Neural cell (in vitro differentiated cells): ENCODE data around the gene IFIT1B. TPM values are rescaled to one million over a fixed set of nuclear protein-coding genes. Genes with fewer than 3 reads are reported as not detected.

Source experiments
- H2AFZ ChIP-seq: fragments of 200-600, 300-800 bp; sonication (generic), shearing (Covaris generic); 2 replicates; pipeline ENCODE4 v1.6.0; 2014; ENCODE audit warnings: low read depth, mild to moderate bottlenecking, antibody characterized with exemption, low read length, moderate library complexity
- H3F3A ChIP-seq: fragments of 200-600 bp; shearing (Covaris generic); 2 replicates; pipeline ENCODE4 v1.6.1; 2016; ENCODE audit warnings: mild to moderate bottlenecking, moderate library complexity, mixed read lengths, antibody characterized with exemption, low read length; ENCODE audit not compliant: insufficient read depth, poor library complexity, severe bottlenecking
- H3K27ac ChIP-seq: fragments of 200-600, 300-800 bp; sonication (generic), shearing (Covaris generic); 2 replicates; pipeline ENCODE4 v1.5.1; 2014; ENCODE audit warnings: mild to moderate bottlenecking, low read length, moderate library complexity
- H3K27me3 ChIP-seq: fragments of 300-800, 200-600 bp; sonication (generic), shearing (Covaris generic); 2 replicates; pipeline ENCODE4 v1.6.0; 2014; ENCODE audit warnings: mild to moderate bottlenecking, low read depth, low read length, moderate library complexity; ENCODE audit not compliant: insufficient read depth
- H3K36me3 ChIP-seq: fragments of 300-800, 200-600 bp; sonication (generic), shearing (Covaris generic); 2 replicates; pipeline ENCODE4 v1.5.1; 2014; ENCODE audit warnings: mild to moderate bottlenecking, antibody characterized with exemption, low read length, moderate library complexity; ENCODE audit not compliant: insufficient read depth
- H3K4me2 ChIP-seq: fragments of 300-800, 200-600 bp; sonication (generic), shearing (Covaris generic); 2 replicates; pipeline ENCODE4 v1.6.0; 2014; ENCODE audit warnings: mild to moderate bottlenecking, low read length
- H3K4me3 ChIP-seq: fragments of 300-800, 200-600 bp; sonication (generic), shearing (Covaris generic); 2 replicates; pipeline ENCODE4 v1.5.1; 2014; ENCODE audit warnings: mild to moderate bottlenecking, low read length, moderate library complexity
- H3K79me2 ChIP-seq: fragments of 200-600 bp; shearing (Covaris generic); replicated peaks from 2 replicates; pipeline ENCODE4 v1.6.0; 2014; ENCODE audit warnings: mild to moderate bottlenecking, low read length, moderate library complexity; ENCODE audit not compliant: insufficient read depth
- H3K9ac ChIP-seq: fragments of 300-800, 200-600 bp; sonication (generic), shearing (Covaris generic); 2 replicates; pipeline ENCODE4 v1.6.1; 2016; ENCODE audit warnings: mild to moderate bottlenecking, low read length, mixed read lengths
- H3K9me2 ChIP-seq: fragments of 200-600 bp; shearing (Covaris generic); 2 replicates; pipeline ENCODE4 v1.6.1; 2016; ENCODE audit warnings: mild to moderate bottlenecking, low read length, mixed read lengths; ENCODE audit not compliant: insufficient read depth
- H3K9me3 ChIP-seq: fragments of 200-600, 300-800 bp; sonication (generic), shearing (Covaris generic); 2 replicates; pipeline ENCODE4 v1.6.1; 2016; ENCODE audit warnings: mild to moderate bottlenecking, mixed run types, low read length, moderate library complexity, mixed read lengths
- H4K20me1 ChIP-seq: fragments of 200-600 bp; shearing (Covaris generic); 2 replicates; pipeline ENCODE4 v1.6.1; 2016; ENCODE audit warnings: mild to moderate bottlenecking, mixed run types; ENCODE audit not compliant: insufficient read depth
- CTCF ChIP-seq: fragments of 450-650 bp; IDR thresholded peaks from 2 replicates; pipeline ENCODE4 v1.5.1; 2014; ENCODE audit warnings: antibody characterized with exemption, mild to moderate bottlenecking, moderate library complexity; ENCODE audit not compliant: poor library complexity, severe bottlenecking
- EP300 ChIP-seq: fragments of 450-650 bp; conservative IDR thresholded peaks from 2 replicates; pipeline ENCODE4 v1.6.1; 2014; ENCODE audit warnings: antibody characterized with exemption, mild to moderate bottlenecking, moderate library complexity; ENCODE audit not compliant: poor library complexity, severe bottlenecking
- EZH2 ChIP-seq: fragments of 200-600, 300-800 bp; shearing (Covaris generic), sonication (generic); IDR thresholded peaks from 2 replicates; pipeline ENCODE4 v1.6.1; 2014; ENCODE audit warnings: antibody characterized with exemption, low read length, borderline replicate concordance, mild to moderate bottlenecking; ENCODE audit not compliant: insufficient read depth, poor library complexity, severe bottlenecking
- MXI1 ChIP-seq: fragments of 450-650 bp; conservative IDR thresholded peaks from 2 replicates; pipeline ENCODE4 v1.6.1; 2014; ENCODE audit warnings: antibody characterized with exemption, mild to moderate bottlenecking; ENCODE audit not compliant: poor library complexity, severe bottlenecking
- POLR2AphosphoS5 ChIP-seq: IDR thresholded peaks from 2 replicates; pipeline ENCODE4 v1.6.1; 2012
- RAD21 ChIP-seq: fragments of 450-650 bp; conservative IDR thresholded peaks from 2 replicates; pipeline ENCODE4 v1.6.1; 2014; ENCODE audit warnings: antibody characterized with exemption, mild to moderate bottlenecking, moderate library complexity
- REST ChIP-seq: IDR thresholded peaks from 2 replicates; pipeline ENCODE4 v1.6.1; 2012; ENCODE audit warnings: borderline replicate concordance
- SMC3 ChIP-seq: fragments of 450-650 bp; conservative IDR thresholded peaks from 2 replicates; pipeline ENCODE4 v1.6.1; 2014; ENCODE audit warnings: antibody characterized with exemption, mild to moderate bottlenecking, moderate library complexity; ENCODE audit not compliant: poor library complexity
- TAF1 ChIP-seq: IDR thresholded peaks from 2 replicates; pipeline ENCODE4 v1.6.1; 2012; ENCODE audit warnings: low read depth
- polyA plus RNA-seq: library from polyadenylated mRNA; depleted of rRNA; stranded (reverse); fragments of >200 nt; gene quantifications from 2 replicates; pipeline ENCODE4 v1.2.3, GENCODE V29; 2014

Gene IFIT1B
- polyA plus RNA-seq, 1 donor from 2014 or later = not detected

- Histone ChIP-seq H3K27me3 (no peaks in the 10 kb centered on the region), H3K36me3 (no peaks in the 10 kb centered on the region), H3K9me3 (no peaks in the 10 kb centered on the region), H3K9me2 (no peaks in the 10 kb centered on the region), H3F3A (no peaks in the 10 kb centered on the region), H3K4me2 (no peak overlapping the region), H3K27ac (no peak overlapping the region), H3K79me2 (no peaks in the 10 kb centered on the region), H3K4me3 (no peak overlapping the region), H3K9ac (no peak overlapping the region), H4K20me1 (no peaks in the 10 kb centered on the region), H2AFZ (no peak overlapping the region)
- TF ChIP-seq RAD21 = no peak
- TF ChIP-seq EP300 = no peak
- no peak for TF ChIP-seq CTCF
- no peak for TF ChIP-seq TAF1
- no peak for TF ChIP-seq EZH2
- no peak for TF ChIP-seq REST
- no peak for TF ChIP-seq SMC3
- TF ChIP-seq POLR2AphosphoS5 = no peak
- no peak for TF ChIP-seq MXI1
Measured at GRCh38 chr10:89421018-89421476, 43.2 kb downstream of the IFIT1B start.

- H3K4me2 ChIP-seq = no peak overlapping the region
- H3K9ac ChIP-seq = no peak overlapping the region
- no peaks in the 10 kb centered on the region for H3K36me3 ChIP-seq
- H3K27ac ChIP-seq = no peak overlapping the region
- no peaks in the 10 kb centered on the region for H3K9me2 ChIP-seq
- no peaks in the 10 kb centered on the region for H3K79me2 ChIP-seq
- no peak overlapping the region for H3K4me3 ChIP-seq
- no peak overlapping the region for H2AFZ ChIP-seq
- no peaks in the 10 kb centered on the region for H3K27me3 ChIP-seq
- TF ChIP-seq REST (no peak), SMC3 (no peak), EZH2 (no peak), CTCF (no peak), MXI1 (no peak), TAF1 (no peak), POLR2AphosphoS5 (no peak), RAD21 (no peak), EP300 (no peak)
- H3K9me3 ChIP-seq = no peaks in the 10 kb centered on the region
- H3F3A ChIP-seq = no peaks in the 10 kb centered on the region
- H4K20me1 ChIP-seq = no peaks in the 10 kb centered on the region
Measured at GRCh38 chr10:89425000-89425399, 47.1 kb downstream of the IFIT1B start.
